WTC11 (cell line): Measurements from ENCODE around the gene NEDD4.

Experiments used
- ATF3 ChIP-seq: sonication (generic); formaldehyde crosslinking; conservative IDR thresholded peaks from 2 replicates; pipeline ENCODE4 v1.8.1; 2022; ENCODE audit warnings: mild to moderate bottlenecking, missing genetic modification reagents
- CREB1 ChIP-seq: sonication (generic); formaldehyde crosslinking; IDR thresholded peaks from 2 replicates; pipeline ENCODE4 v1.8.0; 2023; ENCODE audit warnings: mild to moderate bottlenecking, missing genetic modification reagents
- CTCF ChIP-seq: fragments of 200-600 bp; IDR thresholded peaks from 2 replicates; pipeline ENCODE4 v1.8.0; 2022; ENCODE audit warnings: antibody characterized with exemption
- FOXJ3 ChIP-seq: sonication (generic); formaldehyde crosslinking; IDR thresholded peaks from 2 replicates; pipeline ENCODE4 v1.9.0; 2021; ENCODE audit warnings: missing genetic modification reagents, mild to moderate bottlenecking, borderline replicate concordance
- GABPB1 ChIP-seq: sonication (generic); formaldehyde crosslinking; IDR thresholded peaks from 2 replicates; pipeline ENCODE4 v1.8.1; 2023; ENCODE audit warnings: mild to moderate bottlenecking, missing genetic modification reagents
- JUN ChIP-seq: sonication (generic); formaldehyde crosslinking; IDR thresholded peaks from 2 replicates; pipeline ENCODE4 v1.8.0; 2023; ENCODE audit warnings: mild to moderate bottlenecking, missing genetic modification reagents
- MAX ChIP-seq: sonication (generic); formaldehyde crosslinking; IDR thresholded peaks from 2 replicates; pipeline ENCODE4 v1.8.0; 2022; ENCODE audit warnings: mild to moderate bottlenecking, missing genetic modification reagents
- MLX ChIP-seq: sonication (generic); formaldehyde crosslinking; IDR thresholded peaks from 2 replicates; pipeline ENCODE4 v1.8.1; 2023; ENCODE audit warnings: mild to moderate bottlenecking, missing genetic modification reagents, moderate library complexity
- TEAD1 ChIP-seq: sonication (generic); formaldehyde crosslinking; IDR thresholded peaks from 2 replicates; pipeline ENCODE4 v1.8.0; 2022; ENCODE audit warnings: mild to moderate bottlenecking, missing genetic modification reagents
- TEAD4 ChIP-seq: sonication (generic); formaldehyde crosslinking; IDR thresholded peaks from 2 replicates; pipeline ENCODE4 v1.8.0; 2022; ENCODE audit warnings: mild to moderate bottlenecking, missing genetic modification reagents
- USF1 ChIP-seq: sonication (generic); formaldehyde crosslinking; IDR thresholded peaks from 2 replicates; pipeline ENCODE4 v1.8.0; 2022; ENCODE audit warnings: mild to moderate bottlenecking, missing genetic modification reagents
- USF2 ChIP-seq: sonication (generic); formaldehyde crosslinking; IDR thresholded peaks from 2 replicates; pipeline ENCODE4 v1.8.1; 2023; ENCODE audit warnings: mild to moderate bottlenecking, missing genetic modification reagents, moderate library complexity
- ZNF263 ChIP-seq: sonication (generic); formaldehyde crosslinking; IDR thresholded peaks from 2 replicates; pipeline ENCODE4 v1.8.1; 2022; ENCODE audit warnings: low read depth, mild to moderate bottlenecking, moderate library complexity, missing genetic modification reagents
- ZSCAN18 ChIP-seq: fragments of 250-450 bp; sonication (Bioruptor Pico); IDR thresholded peaks from 2 replicates; pipeline ENCODE4 v2.1.2; 2022; ENCODE audit warnings: mild to moderate bottlenecking, moderate library complexity

GRCh38 chr15:56042498-56042897 is 49.1 kb upstream of the NEDD4 start:
- TF ChIP-seq CTCF (no peak), CREB1 (CRISPR knock-in tag) (no peak), MLX (CRISPR knock-in tag) (no peak), MAX (CRISPR knock-in tag) (no peak), FOXJ3 (CRISPR knock-in tag) (no peak), USF1 (CRISPR knock-in tag) (no peak), JUN (CRISPR knock-in tag) (no peak), ZNF263 (CRISPR knock-in tag) (no peak), GABPB1 (CRISPR knock-in tag) (no peak), ZSCAN18 (no peak), TEAD1 (CRISPR knock-in tag) (no peak), ATF3 (CRISPR knock-in tag) (no peak), USF2 (CRISPR knock-in tag) (no peak), TEAD4 (CRISPR knock-in tag) (no peak)
